Measurements from ENCODE around the gene DAB2IP.

Gene DAB2IP

DNA sequence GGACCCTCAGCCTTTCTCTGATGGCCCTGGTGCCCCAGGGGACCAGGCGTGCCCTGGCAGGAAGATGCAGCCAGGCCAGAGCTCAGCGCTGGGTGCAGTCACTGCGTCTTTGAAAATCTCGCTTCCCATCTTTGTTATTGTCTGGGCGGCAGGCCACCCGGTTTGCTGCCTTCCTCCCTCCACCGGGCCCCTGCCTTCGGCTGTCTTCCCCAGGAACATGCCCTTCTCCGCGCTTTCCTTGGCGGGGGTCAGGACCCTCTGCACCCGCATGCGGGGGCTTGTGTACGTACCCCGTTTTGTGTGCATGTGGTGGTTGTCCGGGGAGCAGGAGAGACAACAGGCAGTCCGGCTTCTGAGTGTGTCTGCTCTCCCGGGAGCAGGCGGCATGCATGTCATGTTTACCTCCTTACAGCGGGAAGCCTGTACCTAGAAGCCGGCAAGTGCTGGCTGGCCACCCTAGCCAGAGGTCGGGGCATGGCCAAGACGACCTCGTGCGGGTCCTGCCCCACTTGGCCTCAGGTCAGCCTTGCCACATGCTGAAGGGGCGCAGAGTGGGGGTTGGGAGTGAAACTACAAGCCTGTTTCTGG is 49.5 kb downstream of the DAB2IP start:
- no peak for DNase-seq (ENCODE audit: low read depth in 2 of 2, low spot score in 1 of 2)

DNA sequence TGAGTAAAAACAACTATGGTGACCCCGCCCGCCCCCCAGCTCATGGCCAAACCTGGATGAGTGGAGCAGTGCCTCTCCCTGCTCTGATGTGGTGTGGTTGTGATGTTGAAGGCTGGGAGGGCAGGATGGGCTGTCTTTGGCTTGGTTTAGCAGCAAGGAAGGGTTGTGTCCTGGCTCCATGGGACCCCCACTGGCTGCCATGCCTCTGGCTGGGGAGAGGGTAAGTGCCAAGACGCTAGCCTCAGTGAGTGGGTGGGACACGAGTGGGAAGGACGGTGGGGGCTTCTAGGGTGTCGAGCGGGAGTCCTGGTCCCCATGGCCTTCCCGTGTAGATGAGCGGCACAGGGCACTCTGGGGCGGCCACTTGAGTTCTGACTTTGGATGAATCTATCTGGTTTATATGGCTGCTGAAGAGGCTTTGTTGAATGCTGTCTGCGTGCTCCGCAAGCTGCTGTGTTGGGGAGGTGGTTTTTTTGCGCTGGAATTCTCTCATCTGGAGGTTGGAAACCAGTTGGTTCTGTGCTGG is 50.4 kb downstream of the DAB2IP start:
- DNase-seq (ENCODE audit: low read depth in 2 of 2, low spot score in 1 of 2), result no peak

DNA sequence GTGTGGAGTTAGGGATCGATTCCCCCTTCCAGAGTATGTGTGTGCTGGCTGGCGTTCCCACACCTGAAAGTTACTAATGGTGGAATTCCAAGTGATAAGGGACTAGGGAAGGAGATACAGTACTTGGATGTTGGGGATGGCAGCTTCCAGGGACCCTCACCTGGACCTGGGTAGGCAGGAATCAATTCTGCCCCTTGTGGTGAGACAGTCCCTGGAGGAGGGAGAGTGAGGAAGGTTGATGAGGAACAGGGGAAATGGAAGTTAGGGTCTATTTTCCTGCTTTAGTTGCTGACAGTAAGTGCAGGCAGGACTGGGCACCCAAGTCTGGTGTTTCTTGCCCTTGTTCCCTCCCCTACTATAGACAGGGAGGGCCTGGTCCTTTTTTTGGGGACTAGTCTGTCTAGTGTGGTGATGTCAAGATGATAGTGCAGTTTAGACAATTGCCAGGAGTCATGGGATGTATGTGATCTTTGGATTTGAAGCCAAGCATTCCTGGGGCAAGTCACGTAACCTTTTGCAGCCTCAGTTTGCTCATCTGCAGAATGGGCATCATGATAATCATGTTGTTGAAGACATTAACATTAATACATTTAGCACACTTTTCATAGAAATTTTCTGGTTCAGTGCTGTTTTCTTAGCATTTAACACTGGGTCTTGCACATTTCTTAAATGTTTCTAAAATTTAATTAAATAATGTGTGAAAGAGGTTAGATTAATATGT is 51.7 kb downstream of the DAB2IP start:
- no peak for DNase-seq (ENCODE audit: low read depth in 2 of 2, low spot score in 1 of 2)

DNA sequence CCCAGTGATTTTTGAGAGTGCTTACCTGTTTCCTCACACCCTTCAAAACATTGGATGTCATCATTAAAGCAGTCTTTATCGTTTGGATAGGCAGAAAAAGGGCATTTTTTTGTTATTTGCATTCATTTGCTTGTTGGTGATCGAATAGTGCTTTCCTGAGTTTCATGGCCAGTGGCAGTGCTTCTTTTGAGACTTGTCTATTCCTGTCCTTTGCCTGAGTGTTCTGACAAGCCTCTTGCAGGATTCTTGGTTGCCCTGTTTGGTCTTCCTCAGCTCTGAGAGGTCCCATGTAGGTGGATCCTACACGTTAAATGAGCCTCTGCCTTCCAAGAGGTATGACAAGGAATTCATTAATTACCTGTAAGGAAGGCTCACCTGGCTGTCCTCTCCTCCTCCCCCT is 52.8 kb downstream of the DAB2IP start:
- DNase-seq (ENCODE audit: low read depth in 2 of 2, low spot score in 1 of 2), result no peak

DNA sequence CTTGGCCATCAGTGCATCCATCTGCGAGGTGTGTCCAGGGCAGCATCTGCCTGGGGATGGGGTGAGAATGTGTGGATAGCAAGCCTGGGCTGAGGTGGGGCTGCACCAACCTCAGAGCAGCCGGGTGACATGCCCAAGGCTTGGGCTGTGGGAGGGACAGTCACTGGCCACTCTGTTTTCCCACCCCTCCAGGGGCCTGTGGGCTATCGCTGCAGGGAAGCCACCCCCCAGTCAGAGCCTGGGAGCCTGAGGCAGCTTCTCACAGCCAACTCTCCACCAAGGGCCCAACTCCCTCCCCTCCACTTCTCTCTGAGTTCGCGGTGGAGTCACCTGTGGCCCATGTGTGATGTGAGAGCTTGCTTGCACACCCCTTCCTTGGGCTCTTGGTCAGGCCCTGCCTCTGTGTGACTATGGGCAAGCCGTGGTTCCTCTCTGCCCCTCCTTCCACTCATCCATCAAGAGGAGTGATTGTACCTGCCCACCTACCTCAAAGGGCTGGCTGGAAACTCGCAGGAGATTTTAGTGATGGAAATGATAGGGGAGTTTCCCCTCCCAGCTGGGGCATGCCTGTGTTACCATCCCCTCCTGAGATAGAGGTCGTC is 54.8 kb downstream of the DAB2IP start:
- DNase-seq (ENCODE audit: low read depth in 2 of 2, low spot score in 1 of 2), result no peak

DNA sequence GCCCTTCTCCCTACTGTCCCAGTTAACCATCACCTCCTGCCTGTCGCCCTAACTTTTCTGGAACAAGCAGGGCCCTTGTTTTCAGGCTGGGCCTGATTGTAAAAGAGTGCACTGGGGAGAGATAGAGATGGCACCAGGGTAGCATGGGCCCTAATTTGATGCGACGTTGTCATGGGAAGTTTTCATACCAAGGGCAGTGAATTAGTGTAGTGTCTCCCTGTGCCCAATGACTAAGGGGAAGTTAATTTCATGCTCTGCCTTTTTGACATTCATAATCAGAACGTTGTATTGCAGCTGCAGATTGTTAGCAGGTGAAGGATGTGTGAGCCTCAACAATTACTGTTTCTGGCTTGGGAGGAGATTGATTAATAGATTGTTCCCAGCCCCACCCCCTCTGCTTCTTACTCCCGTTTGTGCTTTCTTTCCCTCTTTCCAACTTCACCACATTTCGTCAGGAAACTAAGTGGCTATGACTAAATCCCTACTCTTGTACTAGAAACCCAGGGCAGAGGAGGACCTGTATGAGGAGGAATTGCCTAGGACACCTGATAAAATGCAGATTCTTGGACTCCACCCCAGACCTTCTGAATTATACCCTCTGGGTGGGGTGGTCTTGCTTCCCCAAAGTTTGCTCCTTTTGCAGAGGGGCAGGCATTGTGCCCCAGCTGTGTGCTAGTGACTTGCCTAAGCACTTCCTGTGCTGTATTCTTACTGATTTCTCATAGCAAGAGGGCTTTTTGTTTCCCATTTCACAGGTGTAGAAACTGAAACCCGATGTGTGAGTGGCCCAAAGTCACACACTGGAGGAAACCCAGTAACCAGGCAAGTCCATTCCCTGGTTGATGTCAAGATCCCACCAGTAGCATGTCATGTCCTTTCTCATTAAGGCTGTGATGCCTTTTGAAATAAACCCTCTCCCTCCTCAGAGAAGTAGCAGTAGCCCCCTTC is 56.3 kb downstream of the DAB2IP start:
- no peak for DNase-seq (ENCODE audit: low read depth in 2 of 2, low spot score in 1 of 2)

DNA sequence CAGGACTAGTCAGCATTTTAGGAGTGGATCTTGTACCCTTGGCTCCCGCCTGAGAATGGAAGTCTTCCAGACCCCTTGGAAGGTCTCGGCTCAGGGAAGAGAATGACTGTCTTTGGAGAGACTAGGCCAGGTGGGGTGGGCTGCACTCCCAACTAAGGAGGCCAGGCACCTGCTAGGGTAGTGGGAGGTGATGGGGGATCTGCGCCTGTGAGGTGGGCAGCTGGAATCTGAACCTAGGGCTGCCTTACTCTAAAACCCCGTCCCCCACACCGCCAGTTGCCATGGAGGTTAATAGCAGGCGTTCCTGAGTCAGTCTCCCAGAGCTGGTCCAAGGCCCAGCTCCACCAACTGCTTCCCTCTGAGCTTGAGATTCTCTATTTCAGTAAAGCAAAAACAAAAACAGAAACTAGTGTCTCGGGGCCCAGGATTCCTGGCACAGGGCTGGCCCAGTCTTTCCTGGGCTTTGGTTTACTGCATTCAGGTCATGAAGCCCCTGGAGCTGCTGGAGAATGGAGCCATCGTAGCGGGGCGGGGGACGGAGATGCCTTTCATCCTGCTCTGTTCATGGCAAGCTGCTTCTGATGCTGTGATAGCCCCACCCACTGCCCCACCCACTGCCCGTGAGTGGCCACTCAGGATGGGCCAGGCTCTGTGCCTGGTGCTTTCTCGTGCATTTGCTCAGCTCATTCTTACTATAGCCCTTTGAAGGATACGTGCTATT is 57.5 kb downstream of the DAB2IP start:
- no peak for DNase-seq (ENCODE audit: low read depth in 2 of 2, low spot score in 1 of 2)

DNA sequence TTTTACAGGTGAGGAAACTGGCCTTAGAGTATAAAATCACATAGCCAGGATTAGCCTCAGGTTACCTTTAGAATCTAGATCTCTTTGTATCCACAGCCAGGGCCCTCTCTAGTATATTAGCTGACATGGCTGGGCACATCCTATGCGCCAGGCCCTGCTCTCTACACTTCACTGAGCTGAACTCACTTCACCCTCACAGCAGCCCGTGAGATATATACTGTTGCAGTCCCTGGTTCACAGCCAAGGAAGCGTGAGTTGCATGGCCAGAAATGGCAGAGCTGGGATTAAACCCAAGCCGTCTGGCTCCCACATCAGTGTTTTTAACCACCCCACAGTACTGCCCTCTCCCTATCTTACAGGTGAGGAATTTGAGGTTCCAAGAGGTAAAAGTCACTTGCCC is 58.4 kb downstream of the DAB2IP start:
- DNase-seq (ENCODE audit: low read depth in 2 of 2, low spot score in 1 of 2), result no peak

DNA sequence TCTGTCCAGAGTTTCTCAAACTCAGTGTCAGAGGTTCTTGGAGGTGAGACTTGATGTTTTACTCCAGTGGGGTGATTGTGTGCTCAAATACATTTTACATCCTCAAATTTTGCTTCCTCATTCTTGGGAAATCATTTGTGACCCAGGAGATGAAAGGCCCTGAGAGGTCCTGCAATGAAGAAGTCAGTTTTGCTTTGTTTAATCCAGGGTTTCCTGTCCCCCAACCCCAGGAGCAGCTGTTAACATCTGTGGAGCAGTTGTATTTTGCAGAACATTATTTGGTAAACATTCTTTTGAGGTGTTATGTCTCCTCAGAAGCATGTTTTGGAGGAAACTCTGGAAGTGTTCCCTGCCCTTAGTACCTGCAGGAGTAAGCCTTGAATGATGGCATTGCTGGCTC is 59.8 kb downstream of the DAB2IP start:
- DNase-seq (ENCODE audit: low read depth in 2 of 2, low spot score in 1 of 2), result no peak

DNA sequence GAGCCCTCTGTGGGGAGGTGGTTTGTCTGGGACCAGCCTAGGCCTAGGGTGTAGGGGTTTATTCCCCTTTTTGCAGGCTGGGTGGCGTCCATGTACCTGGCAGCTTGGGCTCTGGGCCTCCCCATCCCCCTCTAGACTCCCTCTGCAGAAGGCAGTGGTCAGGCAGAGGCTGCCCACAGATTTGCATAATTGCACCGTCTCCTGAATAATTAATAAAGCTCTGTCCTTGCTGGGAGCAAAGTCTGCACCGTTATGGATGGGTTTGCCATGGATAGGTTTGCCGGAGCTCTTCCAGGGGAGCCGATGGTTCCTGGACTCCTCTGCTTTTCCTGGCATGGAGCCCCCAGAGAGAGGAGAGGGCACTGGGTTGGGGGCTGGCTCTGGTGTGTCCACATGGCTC is 60.4 kb downstream of the DAB2IP start:
- DNase-seq (ENCODE audit: low read depth in 2 of 2, low spot score in 1 of 2), result no peak

DNA sequence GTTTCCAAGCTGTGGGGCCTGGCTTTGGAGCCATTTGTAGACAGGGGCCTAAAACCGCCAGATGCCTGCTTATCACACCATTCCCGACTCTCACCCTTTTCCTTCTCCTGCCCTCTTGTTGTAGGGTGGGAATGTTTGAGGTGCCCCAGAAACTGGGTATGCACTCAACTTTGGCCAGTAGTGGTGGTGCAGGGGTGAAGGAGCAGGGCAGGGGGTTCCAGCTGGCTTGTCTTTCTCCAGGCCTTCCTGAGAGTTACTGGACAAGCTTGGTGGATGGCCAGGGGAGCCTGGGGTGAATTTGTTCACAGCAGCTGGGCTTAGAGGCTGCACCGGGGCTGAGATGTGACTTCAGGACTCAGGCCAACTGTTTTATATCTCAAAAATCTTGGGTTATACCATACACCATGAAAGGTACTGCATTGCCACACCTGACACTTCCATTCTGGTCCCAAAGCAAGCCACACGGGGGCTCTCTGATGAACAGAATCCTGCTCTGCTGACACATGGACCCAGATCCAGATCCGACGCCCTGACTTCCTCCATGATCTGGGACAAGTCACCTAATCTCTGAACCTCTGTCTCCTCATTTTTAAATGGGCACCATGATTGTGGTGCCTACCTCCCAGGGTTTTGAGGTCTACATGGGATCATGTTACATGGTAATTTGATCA is 62.1 kb downstream of the DAB2IP start:
- DNase-seq (ENCODE audit: low read depth in 2 of 2, low spot score in 1 of 2), result no peak

DNA sequence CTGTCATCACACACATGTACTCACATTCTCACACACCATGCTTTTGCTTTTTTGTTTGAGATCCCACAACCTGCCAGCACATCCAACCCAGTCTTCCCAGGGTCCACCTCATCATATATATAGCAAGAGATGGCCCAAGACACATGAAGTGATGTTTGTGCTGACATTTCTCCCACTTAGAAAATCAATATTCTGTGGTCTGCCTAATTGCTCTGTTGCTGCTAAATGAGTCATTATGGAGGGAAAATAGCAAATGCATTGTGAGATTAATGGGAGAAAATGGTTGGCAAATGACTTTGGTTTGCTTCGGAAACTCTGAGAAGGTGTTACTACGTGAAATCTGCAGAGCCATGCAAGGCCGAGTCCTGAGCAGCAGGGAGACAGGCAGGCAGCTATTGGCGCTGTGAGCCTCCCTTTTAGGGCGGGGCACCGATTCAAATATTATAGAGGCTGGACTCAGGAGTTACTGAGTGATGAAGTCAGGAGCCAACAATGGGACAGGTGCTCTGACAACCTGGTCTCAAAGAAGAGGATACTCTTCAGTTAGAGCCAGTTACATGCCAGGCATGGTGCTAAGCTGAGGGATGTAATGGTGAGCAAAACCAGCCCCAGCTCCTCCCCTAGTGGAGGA is 62.8 kb downstream of the DAB2IP start:
- DNase-seq (ENCODE audit: low read depth in 2 of 2, low spot score in 1 of 2), result no peak

DNA sequence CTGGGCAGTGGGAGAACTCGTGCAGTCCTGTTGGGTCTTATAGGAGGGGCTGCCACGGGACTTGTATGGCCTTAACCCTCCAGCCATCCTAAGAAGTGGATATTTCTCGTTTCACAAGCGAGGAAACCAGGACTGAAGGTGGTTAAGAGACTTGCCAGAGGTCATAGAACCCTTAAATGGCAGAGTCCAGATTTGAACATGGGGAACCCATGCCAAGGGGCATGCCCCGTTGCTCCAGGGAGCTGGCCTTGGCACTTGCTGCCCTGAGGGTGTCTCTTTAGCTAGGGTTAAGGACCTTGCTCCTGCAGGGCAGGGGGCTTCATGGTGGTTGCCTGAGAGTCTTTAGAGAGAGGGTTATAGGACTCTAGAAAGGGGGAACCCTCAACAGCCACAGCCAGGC is 63.4 kb downstream of the DAB2IP start:
- no peak for DNase-seq (ENCODE audit: low read depth in 2 of 2, low spot score in 1 of 2)

DNA sequence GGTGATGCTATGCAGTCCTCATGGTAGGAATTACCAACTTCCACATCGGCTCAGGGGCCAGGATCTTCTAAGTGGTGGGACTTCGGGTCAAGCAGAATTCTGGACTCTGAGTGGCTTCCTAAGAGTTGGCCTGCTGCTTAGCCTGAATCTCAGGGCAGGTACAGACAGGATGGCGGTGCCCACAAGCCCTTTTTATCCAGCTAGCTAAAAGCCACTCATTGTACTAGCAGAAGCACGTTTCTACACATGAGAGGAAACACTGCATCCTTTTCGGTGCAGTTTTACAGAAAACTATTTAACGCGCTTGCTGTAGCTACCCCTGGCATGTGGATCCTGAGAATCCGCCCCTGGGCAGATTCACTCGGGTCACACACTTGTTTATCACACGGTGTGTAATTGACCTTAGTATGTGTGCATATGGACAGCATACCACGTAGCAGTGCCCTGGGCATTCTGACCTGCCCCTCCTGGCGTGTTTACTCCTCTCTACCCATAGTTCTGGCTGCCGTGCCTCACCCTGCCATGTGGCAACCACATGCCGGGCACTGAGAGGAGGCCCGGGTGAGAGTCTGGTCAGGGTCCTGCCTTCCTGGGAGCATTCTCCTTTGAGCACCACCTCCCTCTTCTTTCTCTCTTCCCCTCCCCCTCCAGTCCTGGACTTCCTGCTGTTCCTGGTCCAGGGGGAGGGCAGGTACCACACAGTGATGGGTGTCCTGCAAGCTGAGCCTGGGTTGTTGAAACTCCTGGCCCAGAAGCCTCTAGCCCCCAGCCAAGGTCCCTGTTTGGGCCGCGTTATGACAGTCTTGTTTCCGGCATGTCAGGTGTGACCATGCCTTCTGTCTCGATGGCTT is 65.9 kb downstream of the DAB2IP start:
- DNase-seq (ENCODE audit: low read depth in 2 of 2, low spot score in 1 of 2), result no peak

DNA sequence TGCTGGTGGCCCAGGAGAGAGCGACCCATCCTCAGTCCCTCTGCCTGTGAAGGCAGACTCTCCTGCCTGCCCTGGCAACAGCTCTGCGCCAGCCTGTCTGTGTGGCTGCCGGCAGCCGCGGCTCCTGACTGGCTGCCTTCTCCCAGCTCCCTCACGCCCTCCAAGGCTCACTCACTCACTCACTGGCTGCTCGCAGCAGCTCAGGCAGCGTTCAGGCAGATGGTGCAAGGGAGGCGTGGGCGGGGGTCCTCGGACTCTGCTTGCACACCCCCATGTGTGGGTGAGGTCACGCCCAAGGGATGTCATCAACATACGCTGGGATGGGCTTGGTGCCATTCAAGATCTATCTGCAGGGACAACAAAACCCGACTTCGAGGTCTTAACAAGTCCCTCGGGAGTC is 66.7 kb downstream of the DAB2IP start:
- no peak for DNase-seq (ENCODE audit: low read depth in 2 of 2, low spot score in 1 of 2)

DNA sequence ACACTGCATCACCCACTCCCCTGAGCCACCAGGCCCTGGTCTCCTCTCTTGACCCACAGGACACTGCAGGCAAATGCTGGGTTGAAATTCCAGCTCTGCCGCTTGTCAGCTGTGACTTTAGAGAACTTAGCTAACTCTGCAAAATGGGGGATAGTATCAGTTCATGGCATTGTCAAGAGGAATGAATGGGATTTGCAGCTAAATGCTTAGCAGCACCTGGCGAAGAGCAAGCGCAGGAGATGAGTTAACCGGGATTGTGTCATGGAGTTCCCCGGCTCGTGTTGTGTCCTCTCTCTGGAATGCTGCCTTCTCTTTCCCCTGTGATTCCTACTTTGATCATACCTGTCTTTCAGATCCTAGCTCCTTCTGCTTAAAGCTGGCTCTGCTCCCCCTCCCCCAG is 67.1 kb downstream of the DAB2IP start:
- DNase-seq (ENCODE audit: low read depth in 2 of 2, low spot score in 1 of 2), result no peak

DNA sequence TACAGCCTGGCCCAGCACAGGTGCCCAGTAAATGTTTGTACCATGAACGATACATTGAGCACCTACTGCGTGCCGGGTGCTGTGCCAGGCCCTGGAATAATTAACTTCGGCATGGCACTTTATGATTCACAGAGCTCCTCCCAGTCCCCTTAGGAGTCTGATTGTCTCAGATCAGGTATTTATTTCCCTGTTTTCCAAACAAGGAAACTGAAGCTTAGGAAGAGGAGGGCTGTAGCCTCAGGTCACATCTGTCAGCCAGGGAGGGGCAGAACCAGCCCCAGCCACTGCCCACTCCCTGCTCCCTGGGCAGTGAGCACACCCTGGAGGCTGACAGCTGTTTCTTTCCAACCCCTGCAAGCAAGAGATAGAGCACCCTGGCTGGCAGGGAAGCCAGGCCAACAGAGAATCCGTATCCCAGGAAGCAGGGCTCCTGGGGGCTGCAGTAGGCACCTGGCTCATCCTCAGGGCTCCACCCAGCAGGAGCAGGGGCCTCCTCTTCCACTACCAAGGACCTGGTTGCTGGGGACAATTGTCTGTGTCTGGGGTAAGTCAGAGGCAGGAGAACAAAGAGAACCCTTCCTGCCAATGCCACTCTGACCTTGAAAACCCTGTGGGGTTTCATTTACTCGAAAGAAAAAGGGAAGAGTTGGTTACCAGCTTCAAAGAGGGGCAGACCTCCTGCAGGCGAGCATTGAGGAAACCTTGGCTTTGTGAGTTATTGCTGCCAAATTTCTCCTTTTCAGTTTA is 69.0 kb downstream of the DAB2IP start:
- DNase-seq (ENCODE audit: low read depth in 2 of 2, low spot score in 1 of 2), result no peak

DNA sequence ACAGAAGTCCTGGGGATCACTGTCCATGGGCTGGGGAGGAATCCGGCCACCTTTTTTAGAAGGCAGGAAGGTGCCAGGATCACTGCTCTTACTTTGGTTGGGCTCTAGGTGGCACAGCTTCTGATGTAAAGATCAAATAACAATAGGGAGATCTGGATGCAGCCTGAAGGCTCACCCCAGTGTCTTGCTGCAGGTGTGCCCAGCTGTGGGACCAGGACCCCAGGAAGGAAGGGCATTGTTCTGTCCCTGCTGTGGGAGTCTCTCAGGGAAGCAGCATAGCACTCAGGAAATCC is 69.6 kb downstream of the DAB2IP start:
- no peak for DNase-seq (ENCODE audit: low read depth in 2 of 2, low spot score in 1 of 2)
